Fibroblast of lung (primary cell): ENCODE measurements around the gene FAM114A1. TPM values are rescaled to one million over a fixed set of nuclear protein-coding genes. Genes with fewer than 3 reads are reported as not detected.
A peak's percentile ranks its signal among the peaks of the same experiment; 100 is the strongest.

Experiments used
- DNase-seq, 2 donors: peaks; one replicate each; pipeline versions ENCODE4 v3.0.0 to v3.0.0-alpha.2; 2010; ENCODE audit warnings: low read depth in 2 of 2
- H2AFZ ChIP-seq: 2 replicates; pipeline ENCODE4 v1.5.1; 2012; ENCODE audit warnings: low read length, control low read depth, inconsistent platforms
- H3K27ac ChIP-seq: 2 replicates; pipeline ENCODE4 v1.5.1; 2011; ENCODE audit warnings: low read length, control low read depth; ENCODE audit not compliant: insufficient read depth
- H3K27me3 ChIP-seq: 2 replicates; pipeline ENCODE4 v1.5.1; 2011; ENCODE audit warnings: mild to moderate bottlenecking, low read length; ENCODE audit not compliant: control insufficient read depth, insufficient read depth
- H3K36me3 ChIP-seq: 2 replicates; pipeline ENCODE4 v1.5.1; 2011; ENCODE audit warnings: low read length; ENCODE audit not compliant: control insufficient read depth, insufficient read depth
- H3K4me1 ChIP-seq: 2 replicates; pipeline ENCODE4 v1.5.1; 2011; ENCODE audit warnings: low read length; ENCODE audit not compliant: control insufficient read depth, insufficient read depth; ENCODE audit errors: extremely low read depth
- H3K4me2 ChIP-seq: 2 replicates; pipeline ENCODE4 v1.5.1; 2011; ENCODE audit warnings: low read length, control low read depth; ENCODE audit not compliant: insufficient read depth; ENCODE audit errors: extremely low read depth
- H3K4me3 ChIP-seq, 4 experiments: fragments of 200-600 bp in 1 of 4; sonication (generic) in 1 of 4; replicated peaks in 1 of 4; 2 replicates each; pipeline ENCODE4 v1.5.1; 2011 to 2016; ENCODE audit warnings: low read length in 4 of 4, low read depth in 3 of 4, mild to moderate bottlenecking in 3 of 4, control low read depth in 2 of 4, inconsistent platforms in 1 of 4, mixed read lengths in 1 of 4; ENCODE audit not compliant: insufficient read depth in 1 of 4; ENCODE audit errors: control extremely low read depth in 1 of 4
- H3K79me2 ChIP-seq: 2 replicates; pipeline ENCODE4 v1.5.1; 2012; ENCODE audit warnings: mild to moderate bottlenecking, low read length, inconsistent platforms; ENCODE audit not compliant: control insufficient read depth, insufficient read depth
- H3K9ac ChIP-seq: 2 replicates; pipeline ENCODE4 v1.5.1; 2011; ENCODE audit warnings: mild to moderate bottlenecking, low read length, control low read depth; ENCODE audit not compliant: insufficient read depth
- H3K9me3 ChIP-seq: 2 replicates; pipeline ENCODE4 v1.5.1; 2012; ENCODE audit warnings: low read depth, low read length; ENCODE audit not compliant: control insufficient read depth, insufficient read depth
- H4K20me1 ChIP-seq: 2 replicates; pipeline ENCODE4 v1.5.1; 2011; ENCODE audit warnings: low read length; ENCODE audit not compliant: control insufficient read depth, insufficient read depth; ENCODE audit errors: extremely low read depth
- CTCF ChIP-seq, 2 donors: IDR thresholded peaks in 1 of 2; conservative IDR thresholded peaks in 1 of 2; 1 replicate in 1 of 2; 2 replicates in 1 of 2; pipeline ENCODE4 v1.5.1; 2011 to 2012; ENCODE audit warnings: low read length in 2 of 2, control low read depth in 1 of 2, inconsistent platforms in 1 of 2, low read depth in 1 of 2, mild to moderate bottlenecking in 1 of 2
- EZH2 ChIP-seq: IDR thresholded peaks from 2 replicates; pipeline ENCODE4 v1.5.1; 2012; ENCODE audit warnings: low read length, control low read depth, mild to moderate bottlenecking; ENCODE audit errors: missing control alignments
- polyA plus RNA-seq, 2 donors: library from polyadenylated mRNA; depleted of rRNA in 1 of 2; stranded (reverse) in 1 of 2; unstranded in 1 of 2; fragments of >200 nt; gene quantifications; 2 replicates each; pipeline ENCODE4 v1.2.1, GENCODE V29; 2011 to 2012; ENCODE audit warnings: missing spikeins in 1 of 2
- total RNA-seq: library from RNA; depleted of rRNA; stranded (reverse); fragments of >200 nt; gene quantifications from 2 replicates; pipeline ENCODE4 v1.2.1, GENCODE V29; 2014

FAM114A1 gene
- total and polyA plus RNA-seq, 2 donors (not counting 1 experiment from before 2014, with no cell fraction given) = 296 to 402 TPM

GRCh38 chr4:38979511-38980230 is 112.1 kb downstream of the FAM114A1 start:
- Histone ChIP-seq H3K4me1 (peaks cover 2% of the 10 kb centered on the region), H3K4me3 (no peak overlapping the region), H3K36me3 (no peaks in the 10 kb centered on the region), H4K20me1 (no peaks in the 10 kb centered on the region), H3K27ac (no peak overlapping the region), H3K79me2 (no peaks in the 10 kb centered on the region), H3K9me3 (no peaks in the 10 kb centered on the region), H3K9ac (no peak overlapping the region), H3K4me2 (no peak overlapping the region), H2AFZ (no peak overlapping the region), H3K27me3 (no peaks in the 10 kb centered on the region)
- TF ChIP-seq CTCF (conservative IDR thresholded peaks at IDR 0.05 in 1 of 2, IDR thresholded peaks at IDR 0.05 in 1 of 2; ENCODE audit: low read depth in 1 of 2, low read length in 2 of 2) = no peak
- no peak for TF ChIP-seq EZH2
- no peak for DNase-seq

GRCh38 chr4:38980903-38981676 is 113.5 kb downstream of the FAM114A1 start:
- peak overlapping the region; percentile 76 for H2AFZ ChIP-seq
- H3K27ac ChIP-seq = peak overlapping the region; percentile 31
- no peaks in the 10 kb centered on the region for H3K9me3 ChIP-seq
- no peaks in the 10 kb centered on the region for H3K79me2 ChIP-seq
- H3K36me3 ChIP-seq = no peaks in the 10 kb centered on the region
- H3K4me3 ChIP-seq = no peak overlapping the region
- H3K9ac ChIP-seq = no peak overlapping the region
- H4K20me1 ChIP-seq = no peaks in the 10 kb centered on the region
- no peaks in the 10 kb centered on the region for H3K27me3 ChIP-seq
- TF ChIP-seq EZH2 = no peak
- TF ChIP-seq CTCF (conservative IDR thresholded peaks at IDR 0.05 in 1 of 2, IDR thresholded peaks at IDR 0.05 in 1 of 2; ENCODE audit: low read depth in 1 of 2, low read length in 2 of 2) = no peak
- H3K4me2 ChIP-seq = peak overlapping the region; percentile 63
- peaks cover 2% of the 10 kb centered on the region for H3K4me1 ChIP-seq
- peak; percentile 84 to 95 for DNase-seq

GRCh38 chr4:38982361-38983095 is 114.9 kb downstream of the FAM114A1 start:
- DNase-seq = no peak

More at GRCh38 chr4:38982361-38983095, 114.9 kb downstream of the FAM114A1 start:
- TF ChIP-seq EZH2 = no peak
- no peak for TF ChIP-seq CTCF (conservative IDR thresholded peaks at IDR 0.05 in 1 of 2, IDR thresholded peaks at IDR 0.05 in 1 of 2; ENCODE audit: low read depth in 1 of 2, low read length in 2 of 2)
- Histone ChIP-seq H3K9ac (no peak overlapping the region), H3K27me3 (no peaks in the 10 kb centered on the region), H4K20me1 (no peaks in the 10 kb centered on the region), H2AFZ (no peak overlapping the region), H3K27ac (no peak overlapping the region), H3K9me3 (no peaks in the 10 kb centered on the region), H3K4me1 (peaks cover 2% of the 10 kb centered on the region), H3K36me3 (no peaks in the 10 kb centered on the region), H3K4me2 (no peak overlapping the region), H3K4me3 (no peak overlapping the region), H3K79me2 (no peaks in the 10 kb centered on the region)
